Uterus (tissue), 4 donors: ENCODE measurements around the gene PRRC2C. TPM values are rescaled to one million over a fixed set of nuclear protein-coding genes. Genes with fewer than 3 reads are reported as not detected.

Experiments used
- DNase-seq, 2 donors: peaks; one replicate each; pipeline ENCODE4 v3.0.0-alpha.2; 2019 to 2020
- H3K27ac ChIP-seq, 2 donors: fragments of 200-600 bp; sonication (generic); 1 replicate in 1 of 2; 2 replicates in 1 of 2; pipeline ENCODE4 v1.5.1; 2016 to 2018
- H3K27me3 ChIP-seq, 2 donors: fragments of 200-600 bp; sonication (generic); one replicate each; pipeline ENCODE4 v1.5.1; 2018 to 2019; ENCODE audit warnings: control low read depth in 1 of 2
- H3K36me3 ChIP-seq, 2 donors: fragments of 200-600 bp; sonication (generic); one replicate each; pipeline ENCODE4 v1.5.1; 2019; ENCODE audit warnings: control low read depth in 1 of 2
- H3K4me1 ChIP-seq, 2 donors: fragments of 200-600 bp; sonication (generic); one replicate each; pipeline ENCODE4 v1.5.1; 2018 to 2019; ENCODE audit warnings: control low read depth in 1 of 2
- H3K4me3 ChIP-seq, 2 donors: fragments of 200-600 bp; sonication (generic); 1 replicate in 1 of 2; 2 replicates in 1 of 2; pipeline ENCODE4 v1.5.1; 2018 to 2019; ENCODE audit warnings: mild to moderate bottlenecking in 1 of 2
- H3K9me3 ChIP-seq, 2 donors: fragments of 200-600 bp; sonication (generic); one replicate each; pipeline ENCODE4 v1.5.1; 2019; ENCODE audit warnings: control low read depth in 1 of 2
- CTCF ChIP-seq, 4 experiments: fragments of 200-600 bp in 2 of 4; fragments of 450-650 bp in 2 of 4; sonication (generic) in 2 of 4; IDR thresholded peaks; one replicate each; pipeline ENCODE4 v1.5.1; 2016 to 2019; ENCODE audit warnings: antibody characterized with exemption in 4 of 4, mild to moderate bottlenecking in 2 of 4, moderate library complexity in 1 of 4
- POLR2A ChIP-seq, 2 donors: fragments of 450-650 bp; IDR thresholded peaks; one replicate each; pipeline ENCODE4 v1.6.1; 2016; ENCODE audit warnings: antibody characterized with exemption in 2 of 2, mild to moderate bottlenecking in 1 of 2, moderate library complexity in 1 of 2
- intact Hi-C: fragments of 100-400 bp; cut with DNase I; formaldehyde crosslinking; loops from one replicate; pipeline ENCODE4 v1.15.1; 2023; ENCODE audit warnings: low total_unique reads
- total RNA-seq, 4 donors: library from RNA; depleted of rRNA in 3 of 4; stranded (reverse); fragments of >200 nt in 3 of 4; gene quantifications; one replicate each; pipeline versions ENCODE4 v1.1.0 to v1.2.4, GENCODE V29; 2014 to 2023
- donor health status: DM: yes; HTN: yes; CAD: no.

Gene PRRC2C
- total RNA-seq, 4 donors from 2014 or later, result 32.1 to 210 (median 76.1) TPM

DNA sequence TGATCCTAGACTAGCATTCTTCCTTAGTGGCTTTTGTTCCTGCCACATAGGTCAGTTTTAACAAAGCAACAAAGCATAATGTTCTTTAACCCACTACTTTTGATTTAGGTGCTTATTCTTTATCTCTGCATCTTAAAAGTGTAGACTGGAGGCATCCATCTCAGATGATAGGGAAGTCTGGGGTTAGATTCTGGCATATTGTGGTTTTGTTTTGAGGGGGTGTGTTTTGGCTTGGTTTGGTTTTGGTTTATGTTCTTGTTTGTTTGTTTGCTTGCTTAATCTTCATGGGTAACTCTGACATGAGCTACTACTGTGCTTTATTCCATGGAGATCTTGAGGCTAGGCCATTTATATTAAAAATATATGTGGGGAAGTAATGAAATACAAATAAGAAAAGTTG is 96.4 kb downstream of the PRRC2C start:
- Histone ChIP-seq H3K9me3 (no peaks in the 10 kb centered on the region), H3K27ac (no peak overlapping the region), H3K27me3 (no peaks in the 10 kb centered on the region), H3K4me1 (no peaks in the 10 kb centered on the region), H3K4me3 (no peak overlapping the region), H3K36me3 (no peaks in the 10 kb centered on the region)
- TF ChIP-seq CTCF (IDR thresholded peaks at IDR 0.05) (no peak), POLR2A (IDR thresholded peaks at IDR 0.05) (no peak)
- intact Hi-C loops, result no loop called here
- no peak for DNase-seq

DNA sequence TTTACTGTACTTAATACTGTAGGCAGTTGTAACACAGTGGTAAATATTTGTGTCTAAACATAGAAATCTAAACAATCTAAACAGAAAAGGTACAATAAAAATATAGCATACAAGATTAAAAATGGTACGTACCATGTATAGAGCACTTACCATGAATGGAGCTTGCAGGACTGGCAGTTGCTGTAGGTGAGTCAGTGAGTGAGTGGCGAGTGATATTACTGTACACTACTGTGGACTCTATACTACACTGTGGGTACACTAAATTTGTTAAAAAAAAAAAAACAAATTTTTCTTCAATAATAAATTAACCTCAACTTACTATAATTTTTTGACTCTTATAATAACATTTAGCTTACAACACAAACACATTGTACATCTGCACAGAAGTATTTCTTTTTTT is 97.3 kb downstream of the PRRC2C start:
- Histone ChIP-seq H3K27ac (no peak overlapping the region), H3K4me3 (no peak overlapping the region), H3K4me1 (no peaks in the 10 kb centered on the region), H3K36me3 (no peaks in the 10 kb centered on the region), H3K27me3 (no peaks in the 10 kb centered on the region), H3K9me3 (no peaks in the 10 kb centered on the region)
- TF ChIP-seq POLR2A (IDR thresholded peaks at IDR 0.05) (no peak), CTCF (IDR thresholded peaks at IDR 0.05) (no peak)
- DNase-seq, result no peak
- intact Hi-C loops, result no loop called here

- no peak for DNase-seq
- Histone ChIP-seq H3K4me1 (no peaks in the 10 kb centered on the region), H3K4me3 (no peak overlapping the region), H3K36me3 (no peaks in the 10 kb centered on the region), H3K9me3 (no peaks in the 10 kb centered on the region), H3K27ac (no peak overlapping the region), H3K27me3 (no peaks in the 10 kb centered on the region)
- intact Hi-C loops, result no loop called here
- no peak for TF ChIP-seq CTCF (IDR thresholded peaks at IDR 0.05)
- TF ChIP-seq POLR2A (IDR thresholded peaks at IDR 0.05), result no peak
These were observed 98.4 kb downstream of the PRRC2C start for GRCh38 chr1:171583591-171584201.

GRCh38 chr1:171585715-171586114 is 100.4 kb downstream of the PRRC2C start:
- Histone ChIP-seq H3K36me3 (no peaks in the 10 kb centered on the region), H3K4me1 (no peaks in the 10 kb centered on the region), H3K9me3 (no peaks in the 10 kb centered on the region), H3K27me3 (no peaks in the 10 kb centered on the region), H3K4me3 (no peak overlapping the region), H3K27ac (no peak overlapping the region)
- DNase-seq, result no peak
- intact Hi-C loops, result no loop called here
- TF ChIP-seq CTCF (IDR thresholded peaks at IDR 0.05), result no peak
- TF ChIP-seq POLR2A (IDR thresholded peaks at IDR 0.05), result no peak

- Histone ChIP-seq H3K27me3 (no peaks in the 10 kb centered on the region), H3K4me3 (no peak overlapping the region), H3K27ac (no peak overlapping the region), H3K36me3 (no peaks in the 10 kb centered on the region), H3K9me3 (no peaks in the 10 kb centered on the region), H3K4me1 (no peaks in the 10 kb centered on the region)
- intact Hi-C loops, result no loop called here
- no peak for DNase-seq
- TF ChIP-seq CTCF (IDR thresholded peaks at IDR 0.05) (no peak), POLR2A (IDR thresholded peaks at IDR 0.05) (no peak)
These were observed 102.9 kb downstream of the PRRC2C start for GRCh38 chr1:171588230-171588629.
